Activated T-cell treated with anti-CD3 and anti-CD28 coated beads, Interleukin-2, amount 50 U/mL, for 1 hour (primary cell): ENCODE data around the gene MCTP1.

Experiments
- DNase-seq: peaks from one replicate; pipeline ENCODE4 v3.0.0-alpha.2; 2020

The MCTP1 gene

GRCh38 chr5:94793113-94793815 lies 491.6 kb downstream of the MCTP1 start:
- DNase-seq = no peak

DNA sequence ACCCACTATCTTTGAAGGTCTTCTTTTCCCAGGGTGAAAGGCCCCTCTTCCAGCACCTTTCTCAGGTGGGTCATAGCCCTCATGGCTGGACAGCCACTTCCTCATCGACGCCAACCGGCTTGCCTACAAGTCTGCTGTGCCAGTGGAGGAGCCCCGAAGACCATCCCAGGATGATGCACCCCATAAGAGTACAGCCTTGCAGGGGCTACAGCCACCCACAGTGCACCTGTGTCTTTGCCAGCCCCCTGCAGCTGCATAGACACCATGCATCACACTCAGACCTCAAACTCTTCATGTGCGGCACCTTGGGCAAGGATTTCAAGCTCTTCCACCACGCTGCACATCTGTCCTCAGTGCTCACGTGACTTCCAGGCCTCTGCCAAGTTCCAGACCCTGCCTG lies 493.1 kb downstream of the MCTP1 start:
- no peak for DNase-seq

DNA sequence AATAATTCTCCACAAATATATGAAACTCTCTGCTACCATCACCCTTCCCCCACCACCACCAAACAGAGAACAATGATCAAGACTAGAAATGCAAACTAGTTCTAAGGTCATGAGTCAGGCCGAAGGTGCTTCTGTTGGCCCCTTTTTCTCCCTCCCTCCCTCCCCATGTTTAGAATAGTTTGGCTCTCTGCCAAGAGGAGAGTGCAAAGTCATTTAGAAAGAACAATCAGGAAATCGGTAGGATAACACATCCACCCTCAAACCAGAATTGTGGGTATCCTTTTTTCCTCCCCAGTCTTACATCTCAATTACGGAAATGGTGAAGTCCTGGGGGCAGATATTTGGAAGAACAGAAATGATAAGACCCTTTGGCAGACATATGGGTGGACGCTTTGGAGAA lies 496.4 kb downstream of the MCTP1 start:
- no peak for DNase-seq

- DNase-seq = no peak
These were observed 500.1 kb downstream of the MCTP1 start for GRCh38 chr5:94784536-94785505.

- no peak for DNase-seq
These were observed 502.5 kb downstream of the MCTP1 start for GRCh38 chr5:94782383-94782782.

- no peak for DNase-seq
These were observed 505.2 kb downstream of the MCTP1 start for GRCh38 chr5:94779684-94780083.

DNA sequence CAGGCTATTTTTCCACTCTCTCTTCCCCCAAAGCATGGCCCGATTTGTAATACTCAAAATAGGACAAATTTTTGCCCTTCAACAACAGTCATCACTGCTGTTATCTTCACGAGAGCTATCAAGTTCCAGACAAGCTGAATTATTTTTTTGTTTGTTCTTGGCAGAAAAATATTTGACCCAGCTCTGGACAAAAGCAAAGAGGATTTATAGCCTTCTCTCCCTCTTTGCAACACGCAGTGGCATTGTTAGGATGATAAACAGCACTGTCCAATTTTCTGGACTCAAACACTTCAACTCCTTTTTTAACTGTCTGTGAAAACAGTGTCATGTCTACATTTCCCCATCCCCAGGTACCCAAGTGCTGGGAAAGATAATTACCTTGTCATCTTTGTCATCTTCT lies 506.2 kb downstream of the MCTP1 start:
- DNase-seq = no peak

DNA sequence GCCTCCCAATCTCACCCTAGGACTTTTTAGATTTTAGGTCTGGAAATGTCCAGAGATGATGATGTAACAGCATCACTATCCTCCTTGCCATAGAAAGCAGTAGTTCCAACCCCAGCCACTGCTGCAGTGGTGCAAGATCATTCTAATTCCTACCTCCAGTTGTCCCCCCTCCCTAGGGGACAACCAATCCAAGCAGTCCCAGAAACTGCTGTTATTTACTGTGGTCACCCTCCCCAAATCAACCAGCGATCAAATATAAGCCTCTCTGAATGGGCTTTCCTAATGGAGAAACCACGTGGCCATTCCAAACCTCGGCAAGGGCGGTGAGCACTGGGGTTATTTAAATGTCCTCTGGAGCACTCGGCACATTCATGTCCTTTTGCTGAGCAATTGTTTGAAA lies 506.6 kb downstream of the MCTP1 start:
- DNase-seq = no peak

DNA sequence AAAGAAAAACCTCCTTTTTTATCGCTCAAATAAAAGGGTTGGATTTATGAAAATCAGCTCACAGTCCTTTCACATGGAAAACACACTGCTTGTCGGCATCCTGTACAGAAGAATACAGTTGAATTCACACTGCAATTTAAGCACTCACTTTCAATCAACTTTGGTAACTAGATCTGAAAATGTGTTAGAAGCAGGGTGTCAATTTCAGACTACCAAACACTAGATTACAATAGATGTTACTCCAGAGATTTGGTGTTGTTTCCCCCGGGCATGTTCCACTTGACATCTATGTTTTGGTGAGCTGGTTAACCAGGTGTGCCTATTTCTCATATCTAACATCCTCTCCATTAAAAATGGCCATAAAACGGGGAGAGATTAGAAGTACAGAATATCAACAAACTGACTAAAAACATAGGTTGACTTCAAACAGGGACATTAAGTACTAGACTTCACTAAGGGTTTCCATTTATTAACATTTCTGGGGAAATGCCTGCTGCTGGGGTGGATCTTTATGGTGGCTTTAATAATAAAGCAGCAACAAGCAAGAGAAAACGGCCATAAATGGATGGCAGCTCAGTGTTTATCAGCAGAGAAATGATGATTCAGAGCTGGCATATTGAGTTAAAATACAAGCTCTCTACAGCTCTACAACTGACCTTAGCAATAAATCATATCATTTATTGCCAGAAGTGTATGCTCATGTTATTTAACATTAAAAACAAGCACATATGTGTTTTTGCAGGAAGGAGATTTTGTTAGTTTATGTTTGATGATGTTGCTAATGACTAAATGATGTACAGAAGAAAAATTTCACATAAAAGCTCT lies 507.6 kb downstream of the MCTP1 start:
- no peak for DNase-seq

GRCh38 chr5:94776167-94776566 lies 508.7 kb downstream of the MCTP1 start:
- DNase-seq = no peak

- DNase-seq = no peak
These were observed 509.8 kb downstream of the MCTP1 start for GRCh38 chr5:94775088-94775487.

GRCh38 chr5:94771742-94772141 lies 513.2 kb downstream of the MCTP1 start:
- DNase-seq = no peak

DNA sequence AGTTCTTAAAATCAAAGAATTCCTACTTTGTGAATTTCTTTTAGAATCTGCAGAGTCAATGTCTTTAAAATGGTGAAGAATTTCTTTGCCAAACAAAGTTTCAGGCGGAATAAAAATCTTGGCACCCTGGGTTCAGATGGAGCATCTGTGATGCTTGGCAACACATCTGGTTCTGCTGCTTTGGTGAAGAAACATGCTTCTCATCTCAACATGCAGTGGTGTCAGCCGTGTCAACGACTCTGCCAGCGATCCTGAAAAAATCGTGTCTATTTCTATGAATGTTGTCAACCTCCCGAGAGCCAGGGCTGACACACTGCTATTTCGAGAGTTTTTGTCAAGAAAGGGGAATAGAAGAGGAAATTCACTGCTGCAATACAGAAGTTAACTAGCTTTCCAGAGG lies 514.9 kb downstream of the MCTP1 start:
- no peak for DNase-seq

GRCh38 chr5:94761786-94762185 lies 523.1 kb downstream of the MCTP1 start:
- no peak for DNase-seq

GRCh38 chr5:94761055-94761454 lies 523.8 kb downstream of the MCTP1 start:
- no peak for DNase-seq

DNA sequence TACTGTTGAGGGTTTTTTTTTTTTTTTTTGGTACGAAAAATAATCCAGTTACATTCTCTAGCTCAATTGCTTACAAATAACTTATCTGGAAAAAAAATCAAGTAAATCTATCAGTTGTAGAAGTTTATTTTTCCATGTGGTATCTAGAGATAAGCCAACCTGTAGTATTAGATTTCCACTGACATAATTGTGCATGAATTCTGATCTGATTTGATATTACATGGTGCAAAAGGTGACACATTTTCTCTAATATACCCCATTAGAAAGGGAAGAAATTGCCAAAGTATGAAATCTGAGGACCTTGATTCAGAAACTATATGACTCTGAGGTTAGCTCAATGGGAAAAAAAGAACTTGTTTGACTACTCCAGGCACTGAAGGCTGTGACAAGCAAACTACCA lies 524.9 kb downstream of the MCTP1 start:
- DNase-seq = no peak

- DNase-seq = no peak
These were observed 525.9 kb downstream of the MCTP1 start for GRCh38 chr5:94759022-94759421.

GRCh38 chr5:94754824-94755223 lies 530.1 kb downstream of the MCTP1 start:
- no peak for DNase-seq

DNA sequence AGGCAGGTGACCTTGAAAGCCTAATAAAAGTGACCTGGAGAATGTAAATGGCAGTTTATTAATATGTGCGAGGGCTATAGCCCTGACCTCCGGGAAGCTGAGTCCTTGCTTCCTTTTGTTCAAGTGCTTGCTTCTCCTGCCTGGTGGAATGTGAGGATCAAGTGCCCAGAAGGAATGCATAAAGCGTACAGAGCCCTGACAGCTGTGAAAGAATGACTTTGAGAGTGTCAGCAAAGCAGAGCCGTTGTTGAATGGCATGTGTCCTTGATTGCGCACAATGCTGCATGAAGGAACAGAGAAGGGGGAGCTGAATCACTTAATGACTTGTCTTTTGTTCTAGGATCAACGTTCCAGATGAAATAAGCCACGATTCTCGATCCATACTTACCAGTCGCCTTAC lies 533.4 kb downstream of the MCTP1 start:
- DNase-seq = no peak

- DNase-seq = no peak
These were observed 534.2 kb downstream of the MCTP1 start for GRCh38 chr5:94750681-94751080.

GRCh38 chr5:94749042-94749441 lies 535.9 kb downstream of the MCTP1 start:
- no peak for DNase-seq

- no peak for DNase-seq
These were observed 536.7 kb downstream of the MCTP1 start for GRCh38 chr5:94748212-94748611.

GRCh38 chr5:94747371-94747770 lies 537.5 kb downstream of the MCTP1 start:
- DNase-seq = no peak
